Measurements from ENCODE around the gene APCDD1L. TPM values are rescaled to one million over a fixed set of nuclear protein-coding genes. Genes with fewer than 3 reads are reported as not detected.
A peak's percentile ranks its signal among the peaks of the same experiment; 100 is the strongest.

The APCDD1L gene
- total RNA-seq, 1 experiment from 2014 or later: not detected

- in situ Hi-C loops (cut with HindIII; ENCODE audit: low pct_unique_long_range_greater_than_20kb, low sequenced_read_pairs): no loop called here
- DNase-seq (ENCODE audit: low read depth, low spot score): no peak
These were observed 14.9 kb downstream of the APCDD1L start for GRCh38 chr20:58500256-58500655.

GRCh38 chr20:58498470-58499068 lies 16.6 kb downstream of the APCDD1L start:
- DNase-seq (ENCODE audit: low read depth, low spot score): no peak
- in situ Hi-C loops (cut with HindIII; ENCODE audit: low pct_unique_long_range_greater_than_20kb, low sequenced_read_pairs): no loop called here

GRCh38 chr20:58497724-58498469 lies 17.3 kb downstream of the APCDD1L start:
- in situ Hi-C loops (cut with HindIII; ENCODE audit: low pct_unique_long_range_greater_than_20kb, low sequenced_read_pairs): no loop called here
- DNase-seq (ENCODE audit: low read depth, low spot score): no peak

- DNase-seq (ENCODE audit: low read depth, low spot score): no peak
- in situ Hi-C loops (cut with HindIII; ENCODE audit: low pct_unique_long_range_greater_than_20kb, low sequenced_read_pairs): no loop called here
These were observed 18.0 kb downstream of the APCDD1L start for GRCh38 chr20:58497076-58497641.

GRCh38 chr20:58496429-58496769 lies 18.8 kb downstream of the APCDD1L start:
- DNase-seq (ENCODE audit: low read depth, low spot score): no peak
- in situ Hi-C loops (cut with HindIII; ENCODE audit: low pct_unique_long_range_greater_than_20kb, low sequenced_read_pairs): no loop called here

GRCh38 chr20:58495623-58496428 lies 19.4 kb downstream of the APCDD1L start:
- no peak for DNase-seq (ENCODE audit: low read depth, low spot score)
- in situ Hi-C loops (cut with HindIII; ENCODE audit: low pct_unique_long_range_greater_than_20kb, low sequenced_read_pairs): no loop called here

GRCh38 chr20:58494923-58495622 lies 20.1 kb downstream of the APCDD1L start:
- DNase-seq (ENCODE audit: low read depth, low spot score): no peak
- in situ Hi-C loops (cut with HindIII; ENCODE audit: low pct_unique_long_range_greater_than_20kb, low sequenced_read_pairs): no loop called here

- in situ Hi-C loops (cut with HindIII; ENCODE audit: low pct_unique_long_range_greater_than_20kb, low sequenced_read_pairs): no loop called here
- DNase-seq (ENCODE audit: low read depth, low spot score): no peak
These were observed 22.2 kb downstream of the APCDD1L start for GRCh38 chr20:58492795-58493524.

GRCh38 chr20:58492074-58492718 lies 23.0 kb downstream of the APCDD1L start:
- no peak for DNase-seq (ENCODE audit: low read depth, low spot score)
- in situ Hi-C loops (cut with HindIII; ENCODE audit: low pct_unique_long_range_greater_than_20kb, low sequenced_read_pairs): no loop called here

GRCh38 chr20:58486207-58486606 lies 29.0 kb downstream of the APCDD1L start:
- in situ Hi-C loops (cut with HindIII; ENCODE audit: low pct_unique_long_range_greater_than_20kb, low sequenced_read_pairs): no loop called here
- DNase-seq (ENCODE audit: low read depth, low spot score): no peak

GRCh38 chr20:58485393-58485792 lies 29.8 kb downstream of the APCDD1L start:
- in situ Hi-C loops (cut with HindIII; ENCODE audit: low pct_unique_long_range_greater_than_20kb, low sequenced_read_pairs): no loop called here
- no peak for DNase-seq (ENCODE audit: low read depth, low spot score)

GRCh38 chr20:58483470-58483869 lies 31.7 kb downstream of the APCDD1L start:
- DNase-seq (ENCODE audit: low read depth, low spot score): no peak
- in situ Hi-C loops (cut with HindIII; ENCODE audit: low pct_unique_long_range_greater_than_20kb, low sequenced_read_pairs): no loop called here

- DNase-seq (ENCODE audit: low read depth, low spot score): no peak
- in situ Hi-C loops (cut with HindIII; ENCODE audit: low pct_unique_long_range_greater_than_20kb, low sequenced_read_pairs): no loop called here
These were observed 32.1 kb downstream of the APCDD1L start for GRCh38 chr20:58483051-58483450.

GRCh38 chr20:58482416-58482815 lies 32.8 kb downstream of the APCDD1L start:
- no peak for DNase-seq (ENCODE audit: low read depth, low spot score)
- in situ Hi-C loops (cut with HindIII; ENCODE audit: low pct_unique_long_range_greater_than_20kb, low sequenced_read_pairs): no loop called here

- peak; percentile 69 for DNase-seq (ENCODE audit: low read depth, low spot score)
- in situ Hi-C loops (cut with HindIII; ENCODE audit: low pct_unique_long_range_greater_than_20kb, low sequenced_read_pairs): no loop called here
These were observed 33.6 kb downstream of the APCDD1L start for GRCh38 chr20:58481481-58482021.

GRCh38 chr20:58480551-58481336 lies 34.5 kb downstream of the APCDD1L start:
- in situ Hi-C loops (cut with HindIII; ENCODE audit: low pct_unique_long_range_greater_than_20kb, low sequenced_read_pairs): no loop called here

More at GRCh38 chr20:58480551-58481336, 34.5 kb downstream of the APCDD1L start:
- no peak for DNase-seq (ENCODE audit: low read depth, low spot score)
